Activated CD4-positive, alpha-beta T cell treated with anti-CD3 and anti-CD28 coated beads for 36 hours (primary cell): ENCODE data around the gene KPNA4. TPM values are rescaled to one million over a fixed set of nuclear protein-coding genes. Genes with fewer than 3 reads are reported as not detected.

ENCODE experiments used
- ATAC-seq: fragments of 200-7000 bp; cut with Tn5 transposase; one replicate; pipeline ENCODE4 v1.10.0; 2021; ENCODE audit warnings: mild to moderate bottlenecking, moderate library complexity
- CTCF ChIA-PET: fragments of 350-600 bp; sonication (Branson Sonifier 250); formaldehyde crosslinking; loops from one replicate; lab custom pipeline; 2021; ENCODE audit warnings: antibody characterized with exemption; lab: Charles Lee
- POLR2A ChIA-PET: fragments of 350-600 bp; sonication (Branson Sonifier 250); formaldehyde crosslinking; loops from one replicate; lab custom pipeline; 2021; ENCODE audit warnings: antibody characterized with exemption, inconsistent platforms; lab: Charles Lee
- DNase-seq: peaks from one replicate; pipeline ENCODE4 v3.0.0-alpha.2; 2020
- H3K27ac Mint-ChIP-seq: one replicate; pipeline ENCODE4 v1.8.0; 2021; ENCODE audit warnings: mixed read lengths
- H3K27me3 Mint-ChIP-seq: one replicate; pipeline ENCODE4 v1.8.0; 2021; ENCODE audit warnings: mixed read lengths
- H3K36me3 Mint-ChIP-seq: one replicate; pipeline ENCODE4 v1.8.0; 2021; ENCODE audit warnings: low read depth, mixed read lengths
- H3K4me1 Mint-ChIP-seq: one replicate; pipeline ENCODE4 v1.8.0; 2021; ENCODE audit warnings: mixed read lengths
- H3K4me3 Mint-ChIP-seq: one replicate; pipeline ENCODE4 v1.8.0; 2021; ENCODE audit warnings: mild to moderate bottlenecking, moderate library complexity, mixed read lengths
- H3K9me3 Mint-ChIP-seq: one replicate; pipeline ENCODE4 v1.8.0; 2021; ENCODE audit warnings: low read depth, mixed read lengths
- intact Hi-C, 2 experiments: fragments of 100-400 bp; cut with DNase I in 1 of 2; cut with micrococcal nuclease in 1 of 2; formaldehyde crosslinking; loops; one replicate each; pipeline versions ENCODE4 v1.14.2 to v1.15.1; 2022 to 2024; cut with DNase I, micrococcal nuclease
- total RNA-seq, 2 experiments: library from RNA; stranded (reverse); gene quantifications; one replicate each; pipeline ENCODE4 v1.2.3, GENCODE V29; 2021

The KPNA4 gene
- total RNA-seq, 2 experiments from 2014 or later, result 57.0 to 68.5 TPM

GRCh38 chr3:160450846-160451245, 114.5 kb downstream of the KPNA4 start:
- Mint-ChIP-seq H3K9me3 (no peaks in the 10 kb centered on the region), H3K36me3 (peaks cover 23% of the 10 kb centered on the region), H3K4me3 (peak overlapping the region; percentile 97), H3K4me1 (peaks cover 20% of the 10 kb centered on the region), H3K27me3 (no peaks in the 10 kb centered on the region), H3K27ac (peak overlapping the region; percentile 96)
- DNase-seq (no peak), ATAC-seq (no peak)
- intact Hi-C loops, result loop anchor here in 1 of 2 experiments (2.0 kb wide), 1 partner anchor 304 kb away; no protein-coding TSS in a partner anchor
- ChIA-PET CTCF (interaction anchor here (1.1 kb wide), 1 partner anchor 39 kb away, joined by 3 read pairs; no protein-coding TSS in a partner anchor), POLR2A (interaction anchor here (0.7 kb wide), 1 partner anchor 28 kb away, joined by 3 read pairs; no protein-coding TSS in a partner anchor)

- H3K27ac Mint-ChIP-seq, result peak within 1 kb of the TSS; percentile 96
- H3K36me3 Mint-ChIP-seq, result peaks cover 26% of the 10 kb centered on the region
- POLR2A ChIA-PET, result interaction anchor here (0.5 to 1.9 kb wide), 8 partner anchors 32 to 422 kb away, joined by 3 to 12 read pairs (median 5); partner anchors contain the start of gene SMC4
- intact Hi-C loops, result loop anchor here (1.0 to 5.0 kb wide), 8 partner anchors 37 to 1879 kb away; partner anchors contain the start of genes IFT80 (in 2 of the 2), KPNA4 (in 2 of the 2), SMC4 (in 2 of the 2) and MLF1 (in 1 of the 2)
- ATAC-seq (peak; percentile 95), DNase-seq (peak; percentile 99)
- CTCF ChIA-PET, result interaction anchor here (0.8 to 1.9 kb wide), 5 partner anchors 12 to 81 kb away, joined by 3 to 7 read pairs (median 4); no protein-coding TSS in a partner anchor
- H3K27me3 Mint-ChIP-seq, result no peaks in the 10 kb centered on the region
- H3K4me3 Mint-ChIP-seq, result peak within 1 kb of the TSS; percentile 97
- peaks cover 20% of the 10 kb centered on the region for H3K4me1 Mint-ChIP-seq
- H3K9me3 Mint-ChIP-seq, result no peaks in the 10 kb centered on the region
Observed at GRCh38 chr3:160449636-160450598, 115.5 kb downstream of the KPNA4 start, which contains the start of gene TRIM59. TSS of gene TRIM59 (minus strand) at chr3:160449786. CDS start at chr3:160439183, 10,603 bp downstream.

DNA sequence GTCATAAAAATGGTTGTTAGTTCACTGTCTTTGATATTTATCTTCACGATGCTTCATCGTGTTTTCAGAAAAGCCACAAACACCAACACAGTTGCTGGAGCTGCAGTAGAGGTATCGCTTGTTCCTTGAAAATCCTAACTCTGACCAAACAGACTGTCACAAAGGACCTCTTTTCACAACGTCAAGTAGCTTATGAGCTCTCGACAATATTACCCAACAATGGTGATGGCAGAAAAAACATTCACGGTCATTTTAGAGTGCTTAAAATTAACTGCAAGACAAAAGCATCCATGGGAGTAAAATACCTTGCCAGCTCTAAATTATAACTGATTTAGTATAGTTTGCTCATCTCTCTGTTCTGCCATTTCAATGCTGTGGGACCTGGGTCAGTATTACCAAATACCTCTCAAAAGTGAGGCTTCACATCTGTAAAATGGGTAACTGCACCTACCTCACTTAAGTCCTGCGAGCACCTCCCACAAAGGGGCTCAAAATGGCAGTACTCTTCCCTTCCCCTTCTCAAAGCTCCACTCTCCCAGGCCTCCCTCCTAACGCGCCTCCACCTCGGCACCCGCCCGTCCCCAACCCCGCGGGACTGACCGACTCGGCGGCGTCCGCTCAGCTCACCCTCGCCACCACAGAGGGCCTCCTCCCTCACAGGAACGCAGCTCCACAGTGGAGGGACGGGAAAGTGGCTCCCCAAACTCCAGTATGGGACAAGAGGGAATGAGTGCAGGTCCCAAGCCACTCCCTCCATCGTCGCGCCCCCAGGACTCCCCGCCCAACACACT, 116.3 kb downstream of the KPNA4 start:
- ATAC-seq, result peak; percentile 50
- intact Hi-C loops, result loop anchor here (1.0 to 5.0 kb wide), 7 partner anchors 37 to 1878 kb away; partner anchors contain the start of genes IFT80 (in 2 of the 2), KPNA4 (in 2 of the 2), SMC4 (in 2 of the 2) and MLF1 (in 1 of the 2)
- POLR2A ChIA-PET, result interaction anchor here (1.0 to 1.9 kb wide), 7 partner anchors 11 to 422 kb away, joined by 4 to 12 read pairs (median 5); partner anchors contain the start of gene SMC4
- Mint-ChIP-seq H3K27ac (peak overlapping the region; percentile 96), H3K9me3 (no peaks in the 10 kb centered on the region), H3K4me1 (peaks cover 25% of the 10 kb centered on the region), H3K4me3 (peak overlapping the region; percentile 97), H3K27me3 (no peaks in the 10 kb centered on the region), H3K36me3 (peaks cover 31% of the 10 kb centered on the region)
- no peak for DNase-seq
- CTCF ChIA-PET, result interaction anchor here (0.8 to 1.9 kb wide), 5 partner anchors 11 to 80 kb away, joined by 3 to 7 read pairs (median 4); no protein-coding TSS in a partner anchor

- H3K36me3 Mint-ChIP-seq, result peaks cover 40% of the 10 kb centered on the region
- H3K27me3 Mint-ChIP-seq, result no peaks in the 10 kb centered on the region
- H3K9me3 Mint-ChIP-seq, result no peaks in the 10 kb centered on the region
- peak overlapping the region; percentile 97 for H3K4me3 Mint-ChIP-seq
- no peak overlapping the region for H3K27ac Mint-ChIP-seq
- ChIA-PET CTCF (interaction anchor here (0.6 to 1.3 kb wide), 2 partner anchors 12 to 658 kb away, joined by 3 to 6 read pairs; partner anchors contain the start of gene B3GALNT1), POLR2A (interaction anchor here (0.7 kb wide), 1 partner anchor 11 kb away, joined by 3 read pairs; no protein-coding TSS in a partner anchor)
- ATAC-seq (no peak), DNase-seq (no peak)
- H3K4me1 Mint-ChIP-seq, result peaks cover 25% of the 10 kb centered on the region
- intact Hi-C loops, result loop anchor here in 1 of 2 experiments (5.0 kb wide), 1 partner anchor 775 kb away; the partner anchor contains the start of gene NMD3
Observed at GRCh38 chr3:160447544-160447943, 117.8 kb downstream of the KPNA4 start.

GRCh38 chr3:160446522-160447056, 118.8 kb downstream of the KPNA4 start:
- Mint-ChIP-seq H3K4me1 (peaks cover 32% of the 10 kb centered on the region), H3K27ac (no peak overlapping the region), H3K4me3 (no peak overlapping the region), H3K36me3 (peaks cover 46% of the 10 kb centered on the region), H3K27me3 (no peaks in the 10 kb centered on the region), H3K9me3 (no peaks in the 10 kb centered on the region)
- intact Hi-C loops, result loop anchor here in 1 of 2 experiments (5.0 kb wide), 1 partner anchor 776 kb away; the partner anchor contains the start of gene NMD3
- DNase-seq (no peak), ATAC-seq (no peak)
- ChIA-PET CTCF (interaction anchor here (1.1 kb wide), 1 partner anchor 33 kb away, joined by 3 read pairs; no protein-coding TSS in a partner anchor), POLR2A (no interaction called here)

- no peak overlapping the region for H3K4me3 Mint-ChIP-seq
- ChIA-PET POLR2A (interaction anchor here (0.7 kb wide), 1 partner anchor 455 kb away, joined by 3 read pairs; no protein-coding TSS in a partner anchor), CTCF (interaction anchor here (0.9 to 1.1 kb wide), 3 partner anchors 33 to 35 kb away, joined by 3 to 4 read pairs (median 4); no protein-coding TSS in a partner anchor)
- no peaks in the 10 kb centered on the region for H3K27me3 Mint-ChIP-seq
- intact Hi-C loops, result loop anchor here in 1 of 2 experiments (5.0 kb wide), 1 partner anchor 776 kb away; the partner anchor contains the start of gene NMD3
- ATAC-seq (no peak), DNase-seq (no peak)
- H3K27ac Mint-ChIP-seq, result no peak overlapping the region
- H3K36me3 Mint-ChIP-seq, result peaks cover 48% of the 10 kb centered on the region
- H3K4me1 Mint-ChIP-seq, result peaks cover 34% of the 10 kb centered on the region
- H3K9me3 Mint-ChIP-seq, result no peaks in the 10 kb centered on the region
Observed at GRCh38 chr3:160445854-160446253, 119.5 kb downstream of the KPNA4 start.

Other genes with a start within 250 kb of the KPNA4 start
- 10 to 100 TPM; 15.0 to 18.1 TPM for gene IFT80, start 166.3 kb downstream of the KPNA4 start, total RNA-seq
- gene SMC4, start 165.9 kb downstream of the KPNA4 start, total RNA-seq, result 100 to 1,000 TPM; 176 to 216 TPM
- 10 to 100 TPM; 32.5 to 42.2 TPM for gene TRIM59, start 115.8 kb downstream of the KPNA4 start, total RNA-seq
- not detected for gene ARL14, start 111.6 kb upstream of the KPNA4 start, total RNA-seq
- 1 to 10 TPM; 1.8 to 2.4 TPM for gene PPM1L, start 190.7 kb upstream of the KPNA4 start, total RNA-seq